ENCODE data around the gene TUBG2. TPM values are rescaled to one million over a fixed set of nuclear protein-coding genes. Genes with fewer than 3 reads are reported as not detected.
A peak's percentile ranks its signal among the peaks of the same experiment; 100 is the strongest.

The TUBG2 gene
- total and polyA plus RNA-seq, 2 donors from 2014 or later: 19.9 to 39.9 TPM

DNA sequence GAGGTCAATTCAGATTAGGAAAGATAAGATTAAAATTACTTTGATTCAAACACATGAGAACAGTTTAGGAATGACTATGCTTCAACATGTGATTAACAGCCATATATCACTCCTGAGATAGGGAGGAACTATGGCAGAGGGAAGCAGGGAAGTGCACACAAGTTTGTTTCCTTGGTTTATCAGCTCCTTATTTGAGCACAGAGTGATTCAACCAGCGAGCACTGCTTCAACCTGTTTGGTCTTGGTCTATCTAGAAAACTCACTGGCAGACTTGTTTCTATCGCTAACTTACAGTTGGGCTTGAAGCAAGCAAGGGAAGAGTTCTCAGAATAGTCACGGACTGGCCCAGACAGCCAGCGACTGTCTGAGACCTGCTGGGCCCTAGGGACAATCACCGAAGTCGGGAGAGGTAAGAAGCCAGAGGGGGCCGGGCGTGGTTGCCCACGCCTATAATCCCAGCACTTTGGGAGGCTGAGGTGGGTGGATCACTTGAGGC lies 26.1 kb upstream of the TUBG2 start:
- Histone ChIP-seq H3K9ac (ENCODE audit: low read length in 3 of 3) (no peak overlapping the region), H3K27ac (ENCODE audit: low read depth in 2 of 2, low read length in 2 of 2) (no peak overlapping the region), H3K4me1 (ENCODE audit: control insufficient read depth in 2 of 3, insufficient read depth in 2 of 3, low read depth in 1 of 3, low read length in 3 of 3) (no peaks in the 10 kb centered on the region), H3K9me3 (ENCODE audit: control insufficient read depth in 2 of 3, insufficient read depth in 1 of 3, low read length in 3 of 3) (no peaks in the 10 kb centered on the region), H3K36me3 (ENCODE audit: control insufficient read depth in 2 of 3, insufficient read depth in 3 of 3, low read length in 3 of 3) (no peaks in the 10 kb centered on the region), H3K27me3 (ENCODE audit: control insufficient read depth, insufficient read depth, low read length) (no peaks in the 10 kb centered on the region), H3K4me3 (ENCODE audit: low read length in 3 of 3) (no peak overlapping the region)
- TF ChIP-seq, protein P1, sequence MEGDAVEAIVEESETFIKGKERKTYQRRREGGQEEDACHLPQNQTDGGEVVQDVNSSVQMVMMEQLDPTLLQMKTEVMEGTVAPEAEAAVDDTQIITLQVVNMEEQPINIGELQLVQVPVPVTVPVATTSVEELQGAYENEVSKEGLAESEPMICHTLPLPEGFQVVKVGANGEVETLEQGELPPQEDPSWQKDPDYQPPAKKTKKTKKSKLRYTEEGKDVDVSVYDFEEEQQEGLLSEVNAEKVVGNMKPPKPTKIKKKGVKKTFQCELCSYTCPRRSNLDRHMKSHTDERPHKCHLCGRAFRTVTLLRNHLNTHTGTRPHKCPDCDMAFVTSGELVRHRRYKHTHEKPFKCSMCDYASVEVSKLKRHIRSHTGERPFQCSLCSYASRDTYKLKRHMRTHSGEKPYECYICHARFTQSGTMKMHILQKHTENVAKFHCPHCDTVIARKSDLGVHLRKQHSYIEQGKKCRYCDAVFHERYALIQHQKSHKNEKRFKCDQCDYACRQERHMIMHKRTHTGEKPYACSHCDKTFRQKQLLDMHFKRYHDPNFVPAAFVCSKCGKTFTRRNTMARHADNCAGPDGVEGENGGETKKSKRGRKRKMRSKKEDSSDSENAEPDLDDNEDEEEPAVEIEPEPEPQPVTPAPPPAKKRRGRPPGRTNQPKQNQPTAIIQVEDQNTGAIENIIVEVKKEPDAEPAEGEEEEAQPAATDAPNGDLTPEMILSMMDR (IDR thresholded peaks at IDR 0.05; ENCODE audit: borderline replicate concordance, extremely low read depth, insufficient read depth): no peak
- intact Hi-C loops (cut with DNase I): no loop called here
- DNase-seq: peak in 1 of 5 donors; percentile 9
- no peak for FAIRE-seq

DNA sequence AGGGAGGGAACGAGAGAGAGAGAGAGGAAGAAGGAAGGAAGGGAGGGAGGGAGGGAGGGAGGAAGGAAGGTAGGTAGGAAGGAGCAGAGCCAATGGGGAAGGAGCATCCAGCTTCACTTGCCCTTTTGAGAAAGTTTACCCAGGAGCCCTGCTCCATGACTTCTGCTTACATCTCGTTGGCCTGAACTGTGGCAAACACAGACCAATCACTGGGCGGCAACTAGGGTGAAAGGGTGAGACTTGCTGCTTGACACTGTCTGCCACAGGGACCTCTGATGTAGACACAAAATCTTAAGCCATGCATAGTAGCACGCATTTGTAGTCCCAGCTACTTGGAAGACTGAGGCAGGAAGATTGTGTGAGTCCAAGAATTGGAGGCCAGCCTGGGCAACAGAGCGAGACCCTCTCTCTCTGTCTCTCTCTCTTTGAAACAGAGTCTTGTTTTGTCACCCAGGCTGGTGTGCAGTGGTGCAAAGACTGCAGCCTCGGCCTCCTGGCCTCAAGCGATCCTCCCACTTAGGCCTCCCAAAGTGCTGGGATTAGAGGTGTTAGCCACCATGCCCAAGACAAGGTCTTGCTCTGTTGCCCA lies 19.5 kb upstream of the TUBG2 start:
- H3K9ac ChIP-seq (ENCODE audit: low read length in 3 of 3): no peak overlapping the region
- H3K36me3 ChIP-seq (ENCODE audit: control insufficient read depth in 2 of 3, insufficient read depth in 3 of 3, low read length in 3 of 3): no peaks in the 10 kb centered on the region
- H3K4me3 ChIP-seq (ENCODE audit: low read length in 3 of 3): no peak overlapping the region
- intact Hi-C loops (cut with DNase I): no loop called here
- H3K27me3 ChIP-seq (ENCODE audit: control insufficient read depth, insufficient read depth, low read length): no peaks in the 10 kb centered on the region
- no peak overlapping the region for H3K27ac ChIP-seq (ENCODE audit: low read depth in 2 of 2, low read length in 2 of 2)
- TF ChIP-seq, protein P1 (IDR thresholded peaks at IDR 0.05; ENCODE audit: borderline replicate concordance, extremely low read depth, insufficient read depth): no peak
- FAIRE-seq: no peak
- H3K4me1 ChIP-seq (ENCODE audit: control insufficient read depth in 2 of 3, insufficient read depth in 2 of 3, low read depth in 1 of 3, low read length in 3 of 3): no peaks in the 10 kb centered on the region
- H3K9me3 ChIP-seq (ENCODE audit: control insufficient read depth in 2 of 3, insufficient read depth in 1 of 3, low read length in 3 of 3): no peaks in the 10 kb centered on the region
- peak in 1 of 5 donors; percentile 19 for DNase-seq

DNA sequence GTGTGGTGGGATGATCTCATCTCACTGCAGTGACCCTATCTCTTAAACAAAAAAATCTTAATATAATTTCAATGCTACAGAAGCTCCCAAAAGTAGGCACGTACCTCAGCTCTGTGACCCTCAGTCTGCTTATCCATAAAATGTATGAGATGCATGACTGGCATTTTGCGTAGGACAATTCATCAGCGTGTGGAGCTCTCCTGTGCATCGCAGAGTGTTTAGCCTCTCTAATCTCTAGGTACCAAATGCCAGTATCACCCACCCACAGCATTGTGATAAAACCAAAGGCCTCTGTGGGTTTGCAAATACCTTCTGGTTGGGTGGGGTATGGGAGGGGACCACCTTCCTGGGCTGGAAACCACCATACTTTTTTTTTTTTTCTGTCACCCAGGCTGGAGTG lies 19.0 kb upstream of the TUBG2 start:
- TF ChIP-seq, protein P1 (IDR thresholded peaks at IDR 0.05; ENCODE audit: borderline replicate concordance, extremely low read depth, insufficient read depth): no peak
- FAIRE-seq: no peak
- Histone ChIP-seq H3K4me3 (ENCODE audit: low read length in 3 of 3) (no peak overlapping the region), H3K36me3 (ENCODE audit: control insufficient read depth in 2 of 3, insufficient read depth in 3 of 3, low read length in 3 of 3) (no peaks in the 10 kb centered on the region), H3K9ac (ENCODE audit: low read length in 3 of 3) (no peak overlapping the region), H3K4me1 (ENCODE audit: control insufficient read depth in 2 of 3, insufficient read depth in 2 of 3, low read depth in 1 of 3, low read length in 3 of 3) (no peaks in the 10 kb centered on the region), H3K27ac (ENCODE audit: low read depth in 2 of 2, low read length in 2 of 2) (no peak overlapping the region), H3K27me3 (ENCODE audit: control insufficient read depth, insufficient read depth, low read length) (no peaks in the 10 kb centered on the region), H3K9me3 (ENCODE audit: control insufficient read depth in 2 of 3, insufficient read depth in 1 of 3, low read length in 3 of 3) (no peaks in the 10 kb centered on the region)
- DNase-seq: no peak
- intact Hi-C loops (cut with DNase I): no loop called here

DNA sequence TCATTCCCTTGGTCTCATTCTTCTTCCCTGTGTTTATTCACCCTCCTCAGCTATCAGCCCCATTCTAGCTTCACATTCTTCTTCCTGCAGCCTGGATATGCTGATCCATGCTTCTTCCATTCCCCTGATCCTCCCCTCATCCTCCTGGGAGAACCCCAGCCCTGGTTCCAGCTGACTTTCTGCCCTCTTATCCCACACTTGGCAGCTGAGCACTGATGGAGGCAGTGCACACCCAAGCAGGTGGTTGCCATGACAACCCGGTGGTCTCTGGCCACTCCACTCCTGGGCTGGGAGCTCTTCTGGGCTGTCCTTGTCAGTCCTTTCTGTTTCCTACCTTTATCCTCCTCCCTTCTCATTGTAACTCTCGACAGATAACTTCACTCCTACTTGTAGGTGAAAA lies 16.7 kb upstream of the TUBG2 start:
- H3K27me3 ChIP-seq (ENCODE audit: control insufficient read depth, insufficient read depth, low read length): no peaks in the 10 kb centered on the region
- H3K4me1 ChIP-seq (ENCODE audit: control insufficient read depth in 2 of 3, insufficient read depth in 2 of 3, low read depth in 1 of 3, low read length in 3 of 3): no peaks in the 10 kb centered on the region
- H3K4me3 ChIP-seq (ENCODE audit: low read length in 3 of 3): no peak overlapping the region
- no peaks in the 10 kb centered on the region for H3K9me3 ChIP-seq (ENCODE audit: control insufficient read depth in 2 of 3, insufficient read depth in 1 of 3, low read length in 3 of 3)
- no peak overlapping the region for H3K9ac ChIP-seq (ENCODE audit: low read length in 3 of 3)
- DNase-seq (peak in 1 of 5 donors; percentile 25), FAIRE-seq (no peak)
- TF ChIP-seq, protein P1 (IDR thresholded peaks at IDR 0.05; ENCODE audit: borderline replicate concordance, extremely low read depth, insufficient read depth): no peak
- intact Hi-C loops (cut with DNase I): no loop called here
- H3K36me3 ChIP-seq (ENCODE audit: control insufficient read depth in 2 of 3, insufficient read depth in 3 of 3, low read length in 3 of 3): no peaks in the 10 kb centered on the region
- no peak overlapping the region for H3K27ac ChIP-seq (ENCODE audit: low read depth in 2 of 2, low read length in 2 of 2)
